B cell (primary cell): Measurements from ENCODE around the gene STYK1. TPM values are rescaled to one million over a fixed set of nuclear protein-coding genes. Genes with fewer than 3 reads are reported as not detected.

Source experiments
- ATAC-seq: fragments of 200-7000 bp; cut with Tn5 transposase; one replicate; pipeline ENCODE4 v1.10.0; 2021; ENCODE audit warnings: low read depth, mild to moderate bottlenecking, moderate number of reproducible peaks, moderate library complexity
- CTCF ChIA-PET: fragments of 350-600 bp; sonication (Branson Sonifier 250); formaldehyde crosslinking; loops from one replicate; lab custom pipeline; 2021; ENCODE audit warnings: antibody characterized with exemption, inconsistent platforms; lab: Charles Lee
- POLR2A ChIA-PET: fragments of 350-600 bp; sonication (Branson Sonifier 250); formaldehyde crosslinking; loops from one replicate; lab custom pipeline; 2021; ENCODE audit warnings: antibody characterized with exemption; lab: Charles Lee
- DNase-seq: peaks from one replicate; pipeline ENCODE4 v3.0.0; 2013
- H2AFZ ChIP-seq: 2 replicates; pipeline ENCODE4 v1.6.1; 2012; ENCODE audit warnings: mild to moderate bottlenecking, low read depth, low read length; ENCODE audit not compliant: insufficient read depth, poor library complexity, severe bottlenecking
- H3K27ac ChIP-seq, 2 donors: 1 replicate in 1 of 2; 2 replicates in 1 of 2; pipeline ENCODE4 v1.5.1; 2012 to 2013; ENCODE audit warnings: low read length in 2 of 2, mild to moderate bottlenecking in 2 of 2, moderate library complexity in 1 of 2
- H3K27me3 ChIP-seq, 4 experiments: fragments of 200-600 bp in 1 of 4; sonication (generic) in 1 of 4; replicated peaks in 1 of 4; 1 replicate in 2 of 4; 2 replicates in 2 of 4; pipeline versions ENCODE4 v1.6.1 to v1.7.0; 2013 to 2016; ENCODE audit warnings: low read length in 3 of 4, mild to moderate bottlenecking in 2 of 4, mixed read lengths in 1 of 4, moderate library complexity in 1 of 4; ENCODE audit not compliant: insufficient read depth in 4 of 4, control insufficient read depth in 3 of 4; ENCODE audit errors: control extremely low read depth in 1 of 4
- H3K36me3 ChIP-seq, 2 experiments: replicated peaks in 1 of 2; 1 replicate in 1 of 2; 2 replicates in 1 of 2; pipeline versions ENCODE4 v1.6.1 to v1.7.1; 2013; ENCODE audit warnings: low read length in 1 of 2; ENCODE audit not compliant: insufficient read depth in 2 of 2, control insufficient read depth in 1 of 2; ENCODE audit errors: control extremely low read depth in 1 of 2, extremely low read depth in 1 of 2
- H3K4me1 ChIP-seq, 2 donors: fragments of 200-600 bp in 1 of 2; sonication (generic) in 1 of 2; 1 replicate in 1 of 2; 2 replicates in 1 of 2; pipeline versions ENCODE4 v1.5.1 to v1.6.1; 2013 to 2017; ENCODE audit warnings: low read length in 2 of 2; ENCODE audit not compliant: control insufficient read depth in 2 of 2, insufficient read depth in 2 of 2
- H3K4me2 ChIP-seq: replicated peaks from 2 replicates; pipeline ENCODE3; 2012; ENCODE audit warnings: mild to moderate bottlenecking, low read depth, low read length; ENCODE audit not compliant: poor library complexity, severe bottlenecking
- H3K4me3 ChIP-seq, 5 experiments: fragments of 200-600 bp in 1 of 5; sonication (generic) in 1 of 5; 1 replicate in 3 of 5; 2 replicates in 2 of 5; pipeline versions ENCODE4 v1.5.1 to v1.7.0; 2011 to 2016; ENCODE audit warnings: low read length in 4 of 5, mild to moderate bottlenecking in 4 of 5, low read depth in 2 of 5, control low read depth in 1 of 5, moderate library complexity in 1 of 5; ENCODE audit not compliant: insufficient read depth in 1 of 5; ENCODE audit errors: control extremely low read depth in 1 of 5, extremely low read depth in 1 of 5
- H3K79me2 ChIP-seq: fragments of 200-600 bp; sonication (generic); one replicate; pipeline ENCODE4 v1.6.0; 2016; ENCODE audit warnings: low read length; ENCODE audit not compliant: control insufficient read depth, insufficient read depth
- H3K9ac ChIP-seq: fragments of 200-600 bp; sonication (generic); 2 replicates; pipeline ENCODE4 v1.6.1; 2017; ENCODE audit warnings: mild to moderate bottlenecking, low read length, moderate library complexity
- H3K9me3 ChIP-seq, 3 donors: one replicate each; pipeline versions ENCODE4 v1.6.1 to v1.7.1; 2013; ENCODE audit warnings: low read length in 2 of 3; ENCODE audit not compliant: control insufficient read depth in 2 of 3, insufficient read depth in 1 of 3; ENCODE audit errors: control extremely low read depth in 1 of 3
- H4K20me1 ChIP-seq: 2 replicates; pipeline ENCODE4 v1.6.0; 2012; ENCODE audit warnings: mild to moderate bottlenecking, low read length; ENCODE audit not compliant: insufficient read depth, control insufficient read depth, poor library complexity, severe bottlenecking
- H3K27ac Mint-ChIP-seq: one replicate; pipeline ENCODE4 v1.8.0; 2021; ENCODE audit warnings: mixed read lengths
- H3K27me3 Mint-ChIP-seq: one replicate; pipeline ENCODE4 v1.8.0; 2021; ENCODE audit warnings: mixed read lengths
- H3K4me1 Mint-ChIP-seq: one replicate; pipeline ENCODE4 v1.8.0; 2021; ENCODE audit warnings: mixed read lengths
- H3K4me3 Mint-ChIP-seq: one replicate; pipeline ENCODE4 v1.8.0; 2021; ENCODE audit warnings: mixed read lengths
- H3K9me3 Mint-ChIP-seq: one replicate; pipeline ENCODE4 v1.8.0; 2022; ENCODE audit warnings: mixed read lengths; ENCODE audit not compliant: insufficient read depth
- CTCF ChIP-seq: fragments of 200-600 bp; IDR thresholded peaks from one replicate; pipeline ENCODE4 v1.8.0; 2022; ENCODE audit warnings: antibody characterized with exemption, mild to moderate bottlenecking
- EZH2 ChIP-seq: IDR thresholded peaks from 2 replicates; pipeline ENCODE4 v1.6.1; 2012; ENCODE audit warnings: borderline replicate concordance, low read depth, mild to moderate bottlenecking, moderate library complexity, low read length; ENCODE audit not compliant: insufficient read depth, poor library complexity, severe bottlenecking
- WGBS: methylation state at CpG from one replicate; pipeline ENCODE4 v1.1.5; 2013; ENCODE audit warnings: missing lambda C conversion rate; ENCODE audit not compliant: insufficient coverage; 5-methylcytosine and 5-hydroxymethylcytosine counted together
- intact Hi-C: fragments of 100-400 bp; cut with micrococcal nuclease; formaldehyde crosslinking; loops from one replicate; pipeline ENCODE4 v1.10.0; 2022
- polyA plus RNA-seq: library from polyadenylated mRNA; depleted of rRNA; stranded (reverse); fragments of >200 nt; gene quantifications from 2 replicates; pipeline ENCODE4 v1.2.3, GENCODE V29; 2012
- total RNA-seq, 2 donors: library from RNA; stranded (reverse); fragments of 120-200 nt in 1 of 2; gene quantifications; 1 replicate in 1 of 2; 2 replicates in 1 of 2; pipeline versions ENCODE4 v1.2.3 to v1.2.4, GENCODE V29; 2013 to 2022

The STYK1 gene
- total and polyA plus RNA-seq, 2 donors (not counting 1 experiment from before 2014, with no cell fraction given), result not detected

- Histone ChIP-seq H4K20me1 (no peaks in the 10 kb centered on the region), H3K27me3 (no peaks in the 10 kb centered on the region), H3K4me3 (no peak overlapping the region), H3K9ac (no peak overlapping the region), H3K9me3 (no peaks in the 10 kb centered on the region), H2AFZ (no peak overlapping the region), H3K36me3 (peaks cover 2 to 17% of the 10 kb centered on the region in 2 experiments), H3K27ac (no peak overlapping the region), H3K4me1 (no peaks in the 10 kb centered on the region), H3K4me2 (no peak overlapping the region), H3K79me2 (no peaks in the 10 kb centered on the region)
- ChIA-PET CTCF (no interaction called here), POLR2A (no interaction called here)
- Mint-ChIP-seq H3K27ac (no peak overlapping the region), H3K9me3 (no peaks in the 10 kb centered on the region), H3K4me3 (no peak overlapping the region), H3K4me1 (peaks cover 5% of the 10 kb centered on the region), H3K27me3 (no peaks in the 10 kb centered on the region)
- TF ChIP-seq CTCF, result no peak
- no CpG with 5 or more reads among the region's 1 CpG for WGBS
- ATAC-seq, result no peak
- DNase-seq, result no peak
- intact Hi-C loops, result no loop called here
Measured at GRCh38 chr12:10697862-10698261, 24.0 kb upstream of the STYK1 start.

DNA sequence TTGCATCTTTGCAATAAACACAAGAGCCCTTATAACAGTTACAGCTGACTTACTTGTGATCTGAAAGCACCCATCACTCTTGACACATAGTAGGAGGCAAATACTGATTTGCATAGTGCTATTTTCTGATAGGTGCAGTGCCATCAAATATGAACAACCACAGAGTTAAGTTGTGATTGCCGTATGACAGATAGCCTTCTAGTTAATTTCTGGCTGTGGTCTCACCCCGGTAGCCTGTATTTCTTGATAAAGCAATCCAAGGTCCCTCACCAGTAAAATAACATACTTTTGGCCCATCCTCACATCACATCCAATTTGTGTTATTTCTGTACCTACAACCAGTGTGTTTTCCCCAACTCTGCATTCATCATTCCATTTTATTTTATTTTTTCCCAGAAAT, 23.3 kb upstream of the STYK1 start:
- Mint-ChIP-seq H3K4me3 (no peak overlapping the region), H3K4me1 (peaks cover 5% of the 10 kb centered on the region), H3K27ac (no peak overlapping the region), H3K27me3 (no peaks in the 10 kb centered on the region), H3K9me3 (no peaks in the 10 kb centered on the region)
- Histone ChIP-seq H3K4me2 (no peak overlapping the region), H2AFZ (no peak overlapping the region), H3K27me3 (no peaks in the 10 kb centered on the region), H3K9ac (no peak overlapping the region), H3K4me3 (no peak overlapping the region), H3K9me3 (no peaks in the 10 kb centered on the region), H3K27ac (no peak overlapping the region), H4K20me1 (no peaks in the 10 kb centered on the region), H3K36me3 (peaks cover 2 to 17% of the 10 kb centered on the region in 2 experiments), H3K79me2 (no peaks in the 10 kb centered on the region), H3K4me1 (no peaks in the 10 kb centered on the region)
- CTCF ChIA-PET, result interaction anchor here (0.5 kb wide), 1 partner anchor 787 kb away, joined by 4 read pairs; no protein-coding TSS in a partner anchor
- ATAC-seq (no peak), DNase-seq (no peak)
- WGBS, result 94% methylated on average over 2 of the region's 2 CpGs
- TF ChIP-seq CTCF (no peak), EZH2 (no peak)
- intact Hi-C loops, result no loop called here
- POLR2A ChIA-PET, result no interaction called here
